HepG2 (cell line): ENCODE measurements around the gene GAS6. TPM values are rescaled to one million over a fixed set of nuclear protein-coding genes. Genes with fewer than 3 reads are reported as not detected.

Source experiments
- ATAC-seq: fragments of 200-7000 bp; cut with Tn5 transposase; 3 replicates; pipeline ENCODE4 v1.9.1; 2020; ENCODE audit warnings: mild to moderate bottlenecking, moderate library complexity
- BruUV-seq: library from RNA; stranded (reverse); fragments of 400-500 nt; replicated peaks from 2 replicates; lab custom pipeline; 2021; lab: Mats Ljungman, UMichigan
- CTCF ChIA-PET: fragments of 300-600 bp; formaldehyde crosslinking; extraction: SDS; loops from one replicate; lab custom pipeline; 2021; ENCODE audit warnings: low total read pairs, inconsistent platforms, low intra/inter-chr PET ratio; lab: Yijun Ruan, JAX
- POLR2A ChIA-PET: fragments of 350-600 bp; sonication (Branson Sonifier 250); formaldehyde crosslinking; loops from one replicate; lab custom pipeline; 2020; ENCODE audit warnings: antibody characterized with exemption, inconsistent platforms; lab: Yijun Ruan, JAX
- DNase-seq: peaks from one replicate; pipeline ENCODE4 v3.0.0-alpha.2; 2015; ENCODE audit warnings: low spot score
- FAIRE-seq: peaks from 3 replicates; lab custom pipeline; 2011; peaks lifted over from hg19 to GRCh38; lab: Jason Lieb, UNC
- H2AFZ ChIP-seq: one replicate; pipeline ENCODE4 v1.6.1; 2011; ENCODE audit warnings: low read length, inconsistent platforms
- H3K27ac ChIP-seq: fragments of 300-600 bp; 3 replicates; pipeline ENCODE4 v1.8.0; 2011; ENCODE audit warnings: mixed run types, mild to moderate bottlenecking, mixed read lengths, low read length, inconsistent platforms; ENCODE audit not compliant: insufficient read depth; ENCODE audit errors: extremely low read length
- H3K27me3 ChIP-seq, 2 experiments: fragments of 200-600 bp in 1 of 2; 2 replicates in 1 of 2; 3 replicates in 1 of 2; pipeline versions ENCODE4 v1.6.0 to v1.8.0; 2011; ENCODE audit warnings: low read length in 2 of 2, mild to moderate bottlenecking in 2 of 2, moderate library complexity in 2 of 2, inconsistent platforms in 1 of 2; ENCODE audit not compliant: insufficient read depth in 2 of 2, control insufficient read depth in 1 of 2
- H3K36me3 ChIP-seq, 2 experiments: fragments of 200-600 bp in 1 of 2; replicated peaks in 1 of 2; 2 replicates in 1 of 2; 3 replicates in 1 of 2; pipeline versions ENCODE4 v1.5.1 to v1.8.0; 2011; ENCODE audit warnings: low read length in 2 of 2, inconsistent platforms in 1 of 2; ENCODE audit not compliant: insufficient read depth in 2 of 2, control insufficient read depth in 1 of 2
- H3K4me1 ChIP-seq: 2 replicates; pipeline ENCODE4 v1.5.1; 2012; ENCODE audit warnings: low read length, inconsistent platforms; ENCODE audit not compliant: insufficient read depth
- H3K4me2 ChIP-seq: 2 replicates; pipeline ENCODE4 v1.6.0; 2011; ENCODE audit warnings: low read depth, low read length, inconsistent platforms
- H3K4me3 ChIP-seq, 3 experiments: fragments of 200-600 bp in 1 of 3; sonication (generic), shearing (Covaris generic) in 1 of 3; replicated peaks in 1 of 3; 2 replicates each; pipeline ENCODE4 v1.5.1; 2011 to 2016; ENCODE audit warnings: low read length in 3 of 3, inconsistent platforms in 2 of 3, low read depth in 2 of 3, mild to moderate bottlenecking in 2 of 3, control low read depth in 1 of 3, mixed read lengths in 1 of 3; ENCODE audit not compliant: insufficient read depth in 1 of 3
- H3K79me2 ChIP-seq: one replicate; pipeline ENCODE4 v1.6.1; 2011; ENCODE audit warnings: low read length, inconsistent platforms; ENCODE audit not compliant: insufficient read depth
- H3K9ac ChIP-seq: 2 replicates; pipeline ENCODE4 v1.6.0; 2011; ENCODE audit warnings: mild to moderate bottlenecking, low read depth, low read length, inconsistent platforms; ENCODE audit not compliant: insufficient read depth
- H3K9me3 ChIP-seq: 2 replicates; pipeline ENCODE4 v1.5.1; 2012; ENCODE audit warnings: mild to moderate bottlenecking, low read length
- H4K20me1 ChIP-seq: 2 replicates; pipeline ENCODE4 v1.6.0; 2011; ENCODE audit warnings: inconsistent platforms, mild to moderate bottlenecking, low read length, moderate library complexity; ENCODE audit not compliant: insufficient read depth
- CHD4 ChIP-seq: fragments of 200-600 bp; sonication (generic); IDR thresholded peaks from 2 replicates; pipeline ENCODE4 v1.7.0; 2017; ENCODE audit warnings: mild to moderate bottlenecking, low read length, borderline replicate concordance
- RARA ChIP-seq: IDR thresholded peaks from 2 replicates; pipeline ENCODE4 v1.6.1; 2016; ENCODE audit warnings: missing genetic modification reagents, missing compliant biosample characterization
- ZNF138 ChIP-seq: sonication (generic); formaldehyde crosslinking; IDR thresholded peaks from 2 replicates; pipeline ENCODE4 v1.5.0; 2020; ENCODE audit warnings: mild to moderate bottlenecking, low read depth, missing genetic modification reagents
- ZNF20 ChIP-seq: sonication (generic); formaldehyde crosslinking; IDR thresholded peaks from 2 replicates; pipeline ENCODE4 v1.4.0; 2020; ENCODE audit warnings: mild to moderate bottlenecking, moderate library complexity, missing genetic modification reagents
- ZNF501 ChIP-seq: sonication (generic); formaldehyde crosslinking; IDR thresholded peaks from 2 replicates; pipeline ENCODE4 v1.5.1; 2020; ENCODE audit warnings: mild to moderate bottlenecking, moderate library complexity, missing genetic modification reagents
- ZNF564 ChIP-seq: sonication (generic); formaldehyde crosslinking; IDR thresholded peaks from 2 replicates; pipeline ENCODE4 v1.8.1; 2023; ENCODE audit warnings: mild to moderate bottlenecking, missing genetic modification reagents
- WGBS: methylation state at CpG from one replicate; pipeline ENCODE4 v1.1.6; 2017; ENCODE audit warnings: low lambda C conversion rate; 5-methylcytosine and 5-hydroxymethylcytosine counted together
- in situ Hi-C: cut with HindIII; loops from 2 replicates; pipeline ENCODE4 v1.10.0; 2017; ENCODE audit warnings: low pct_unique_long_range_greater_than_20kb; ENCODE audit not compliant: extremely low pct_ligation_motif_present
- intact Hi-C: fragments of 100-400 bp; cut with micrococcal nuclease; formaldehyde crosslinking; loops from one replicate; pipeline ENCODE4 v1.10.0; 2022; ENCODE audit not compliant: unreplicated experiment
- polyA plus RNA-seq, 8 experiments: library from polyadenylated mRNA; depleted of rRNA in 3 of 8; stranded (reverse) in 7 of 8; unstranded in 1 of 8; fragments of >200 nt; fragmentation: Illumina TruSeq in 4 of 8; extraction: Trizol in 4 of 8; gene quantifications; 2 replicates each; pipeline versions ENCODE4 v1.2.1 to v1.2.3, GENCODE V29; 2011 to 2016; ENCODE audit warnings: low read depth in 4 of 8, missing spikeins in 1 of 8, mixed read lengths in 1 of 8; ENCODE audit not compliant: insufficient read depth in 1 of 8
- total RNA-seq, 5 experiments: library from RNA; depleted of rRNA; stranded (reverse); fragments of >200 nt; fragmentation: Illumina TruSeq; extraction: Trizol; gene quantifications; 2 replicates each; pipeline ENCODE4 v1.2.3, GENCODE V29; 2016; ENCODE audit warnings: low read depth in 1 of 5

Gene GAS6
- total and polyA plus RNA-seq, 2 of the 13 experiments (the other 11 are each of a cell fraction or from before 2014, with no cell fraction given): 0.09 to 0.24 TPM

DNA sequence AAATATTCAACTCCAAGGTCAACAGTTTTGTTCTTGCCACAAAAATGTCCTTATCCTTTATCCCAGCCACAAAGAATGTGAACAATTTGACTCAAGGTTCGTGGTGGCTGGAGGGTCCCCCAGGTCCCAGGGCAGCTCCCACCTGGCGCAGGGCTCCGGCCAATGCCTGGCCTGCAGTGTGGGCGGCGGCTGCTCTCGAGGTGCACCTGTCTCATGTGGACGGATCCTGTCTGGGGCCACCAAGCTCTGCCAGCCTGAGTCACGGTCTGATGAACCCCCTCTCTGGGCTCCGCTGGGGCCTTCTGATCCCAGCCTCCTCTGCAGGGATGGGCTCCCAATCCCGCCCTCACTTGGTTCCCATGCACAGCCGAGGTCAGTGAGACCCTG lies 49.4 kb downstream of the GAS6 start (continued):
- TF ChIP-seq ZNF564 (CRISPR knock-in tag): no peak

DNA sequence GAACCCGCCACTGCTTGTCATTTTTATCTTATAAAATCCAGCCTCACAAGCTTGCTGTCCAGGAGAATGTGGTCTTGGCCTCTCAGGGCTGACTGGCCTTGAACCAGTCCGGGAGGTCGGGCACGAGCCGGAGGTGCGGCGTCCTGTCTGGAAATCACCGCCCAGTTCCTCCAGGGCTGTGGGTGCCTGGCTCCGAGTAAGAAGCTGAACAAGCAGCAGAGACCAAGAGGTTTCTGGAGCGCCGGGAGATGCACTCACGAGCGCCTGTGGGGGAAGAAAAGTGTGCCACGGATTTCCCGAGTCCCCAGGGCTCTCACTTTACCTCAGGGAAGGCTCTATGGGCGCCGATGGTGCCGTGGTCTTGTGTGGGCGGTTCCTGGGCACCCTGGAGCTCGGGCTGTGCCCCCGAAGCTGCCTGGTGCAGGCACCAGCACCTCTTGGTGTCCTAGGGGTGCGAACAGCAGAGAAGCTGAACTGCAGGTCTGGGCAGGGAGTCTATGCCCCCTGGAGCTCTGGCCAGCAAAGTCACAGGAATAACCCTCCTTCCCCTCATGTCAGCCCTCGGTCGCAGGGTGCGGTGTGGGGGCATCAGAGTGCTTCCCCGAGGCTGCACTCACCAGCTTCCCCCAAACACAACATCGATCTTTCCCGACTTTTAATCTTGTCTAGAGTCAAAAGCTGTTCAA lies 50.0 kb downstream of the GAS6 start:
- Histone ChIP-seq H3K4me2 (no peak overlapping the region), H3K4me3 (no peak overlapping the region; a peak in 1 of 6 replicates), H2AFZ (no peak overlapping the region), H3K4me1 (peaks cover 12% of the 10 kb centered on the region; the same call in 1 of the 2 replicates), H3K27me3 (peaks cover 6 to 21% of the 10 kb centered on the region in 2 experiments; a peak in 3 of 5 replicates), H4K20me1 (no peaks in the 10 kb centered on the region), H3K36me3 (no peaks in the 10 kb centered on the region), H3K9ac (no peak overlapping the region), H3K79me2 (no peaks in the 10 kb centered on the region), H3K27ac (no peak overlapping the region), H3K9me3 (peaks cover 2% of the 10 kb centered on the region; the same call in 1 of the 2 replicates)
- in situ Hi-C loops: no loop called here
- 2% methylated on average over 19 of the region's 28 CpGs for WGBS
- ATAC-seq (peak; percentile 11), FAIRE-seq (no peak), DNase-seq (no peak)
- no TSS peak for BruUV-seq
- TF ChIP-seq ZNF20 (CRISPR knock-in tag) (no peak), ZNF501 (0 out of 2 replicates have a peak, but pooled peaks have one; percentile 20), CHD4 (no peak), ZNF138 (CRISPR knock-in tag) (no peak), RARA (0 out of 2 replicates have a peak, but pooled peaks have one; percentile 17)
- intact Hi-C loops: no loop called here
- ChIA-PET POLR2A (no interaction called here), CTCF (no interaction called here)
